A673 (cell line): ENCODE results near the gene IL1R1. TPM values are rescaled to one million over a fixed set of nuclear protein-coding genes. Genes with fewer than 3 reads are reported as not detected.

Experiments
- BruUV-seq: library from RNA; stranded (reverse); fragments of 400-500 nt; replicated peaks from 2 replicates; lab custom pipeline; 2021; lab: Mats Ljungman, UMichigan
- CTCF ChIA-PET: fragments of 300-600 bp; sonication (Branson Sonifier 250); formaldehyde crosslinking; loops from one replicate; lab custom pipeline; 2022; ENCODE audit warnings: antibody characterized with exemption; lab: Charles Lee
- POLR2A ChIA-PET: fragments of 300-600 bp; sonication (Branson Sonifier 250); formaldehyde crosslinking; loops from one replicate; lab custom pipeline; 2022; ENCODE audit warnings: antibody characterized with exemption; ENCODE audit not compliant: low non-redundant PET; lab: Charles Lee
- DNase-seq: peaks from one replicate; pipeline ENCODE4 v3.0.0-alpha.2; 2015; ENCODE audit warnings: low spot score
- H3K27ac ChIP-seq: fragments of 200-600 bp; sonication (generic); 2 replicates; pipeline ENCODE4 v1.5.1; 2016; ENCODE audit warnings: mixed run types, low read depth, mild to moderate bottlenecking, mixed read lengths, antibody characterized with exemption, low read length; ENCODE audit not compliant: poor library complexity, severe bottlenecking
- H3K27me3 ChIP-seq: fragments of 200-600 bp; sonication (generic); replicated peaks from 2 replicates; pipeline ENCODE4 v1.6.1; 2017; ENCODE audit warnings: mixed run types, low read depth, mild to moderate bottlenecking, mixed read lengths, antibody characterized with exemption, low read length; ENCODE audit not compliant: insufficient read depth, poor library complexity
- H3K36me3 ChIP-seq: fragments of 200-600 bp; sonication (generic); 2 replicates; pipeline ENCODE4 v1.6.1; 2016; ENCODE audit warnings: mixed run types, mild to moderate bottlenecking, mixed read lengths, antibody characterized with exemption, low read length; ENCODE audit not compliant: insufficient read depth, poor library complexity, severe bottlenecking
- H3K4me1 ChIP-seq: fragments of 200-600 bp; sonication (generic); 2 replicates; pipeline ENCODE4 v1.6.1; 2017; ENCODE audit warnings: mixed run types, mild to moderate bottlenecking, mixed read lengths, antibody characterized with exemption, low read length; ENCODE audit not compliant: insufficient read depth, poor library complexity, severe bottlenecking
- H3K4me3 ChIP-seq: fragments of 200-600 bp; sonication (generic); 2 replicates; pipeline ENCODE4 v1.5.1; 2016; ENCODE audit warnings: low read depth, mixed run types, mild to moderate bottlenecking, mixed read lengths, low read length; ENCODE audit not compliant: poor library complexity, severe bottlenecking
- H3K9me3 ChIP-seq: fragments of 200-600 bp; sonication (generic); 2 replicates; pipeline ENCODE4 v1.6.1; 2016; ENCODE audit warnings: mixed run types, low read depth, mild to moderate bottlenecking, mixed read lengths, antibody characterized with exemption, low read length; ENCODE audit not compliant: poor library complexity, severe bottlenecking
- EZH2 ChIP-seq: fragments of 200-600 bp; sonication (generic); IDR thresholded peaks from 2 replicates; pipeline ENCODE4 v1.6.1; 2017; ENCODE audit warnings: borderline replicate concordance, low read depth, mild to moderate bottlenecking, mixed read lengths, antibody characterized with exemption, low read length; ENCODE audit not compliant: poor library complexity, severe bottlenecking
- intact Hi-C: fragments of 100-400 bp; cut with micrococcal nuclease; formaldehyde crosslinking; loops from one replicate; pipeline ENCODE4 v1.10.0; 2022; ENCODE audit not compliant: unreplicated experiment
- total RNA-seq: library from RNA; stranded (reverse); gene quantifications from 2 replicates; pipeline ENCODE4 v1.2.3, GENCODE V29; 2021
- TF ChIP-seq, protein P1 (sequence below): fragments of 300-800, 200-600 bp; sonication (generic); conservative IDR thresholded peaks from 2 replicates; pipeline ENCODE4 v1.5.1; 2017; ENCODE audit warnings: low read depth, mild to moderate bottlenecking, antibody characterized with exemption, low read length, moderate library complexity, mixed read lengths

Gene IL1R1
- total RNA-seq, 1 experiment from 2014 or later: 0.45 TPM

DNA sequence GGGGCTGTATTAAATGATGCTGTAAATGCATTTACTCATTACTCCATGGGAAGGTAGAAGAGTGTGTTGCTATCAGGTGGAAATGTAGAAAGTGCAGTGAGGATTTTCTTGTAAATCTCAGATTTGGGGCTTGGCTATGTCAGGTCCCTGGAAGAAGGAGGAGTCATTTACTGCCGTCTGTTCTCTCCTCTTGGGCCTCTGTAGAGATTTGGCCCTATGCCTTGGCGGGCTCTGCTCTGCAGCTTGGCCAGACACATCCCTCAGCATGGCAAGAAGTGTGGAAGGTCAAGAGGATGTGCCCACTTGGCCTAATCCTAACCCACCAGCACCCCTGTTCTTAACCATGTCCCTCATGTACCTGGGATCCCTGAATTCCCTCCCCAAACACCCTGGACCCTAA lies 6.7 kb downstream of the IL1R1 start:
- ChIA-PET CTCF (no interaction called here), POLR2A (no interaction called here)
- no peaks in the 10 kb centered on the region for H3K27me3 ChIP-seq
- no TSS peak for BruUV-seq
- TF ChIP-seq EZH2: no peak
- TF ChIP-seq, protein P1, sequence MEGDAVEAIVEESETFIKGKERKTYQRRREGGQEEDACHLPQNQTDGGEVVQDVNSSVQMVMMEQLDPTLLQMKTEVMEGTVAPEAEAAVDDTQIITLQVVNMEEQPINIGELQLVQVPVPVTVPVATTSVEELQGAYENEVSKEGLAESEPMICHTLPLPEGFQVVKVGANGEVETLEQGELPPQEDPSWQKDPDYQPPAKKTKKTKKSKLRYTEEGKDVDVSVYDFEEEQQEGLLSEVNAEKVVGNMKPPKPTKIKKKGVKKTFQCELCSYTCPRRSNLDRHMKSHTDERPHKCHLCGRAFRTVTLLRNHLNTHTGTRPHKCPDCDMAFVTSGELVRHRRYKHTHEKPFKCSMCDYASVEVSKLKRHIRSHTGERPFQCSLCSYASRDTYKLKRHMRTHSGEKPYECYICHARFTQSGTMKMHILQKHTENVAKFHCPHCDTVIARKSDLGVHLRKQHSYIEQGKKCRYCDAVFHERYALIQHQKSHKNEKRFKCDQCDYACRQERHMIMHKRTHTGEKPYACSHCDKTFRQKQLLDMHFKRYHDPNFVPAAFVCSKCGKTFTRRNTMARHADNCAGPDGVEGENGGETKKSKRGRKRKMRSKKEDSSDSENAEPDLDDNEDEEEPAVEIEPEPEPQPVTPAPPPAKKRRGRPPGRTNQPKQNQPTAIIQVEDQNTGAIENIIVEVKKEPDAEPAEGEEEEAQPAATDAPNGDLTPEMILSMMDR: no peak
- intact Hi-C loops: no loop called here
- peaks cover 12% of the 10 kb centered on the region for H3K9me3 ChIP-seq
- H3K36me3 ChIP-seq: no peaks in the 10 kb centered on the region
- H3K4me3 ChIP-seq: no peak overlapping the region
- H3K27ac ChIP-seq: no peak overlapping the region
- DNase-seq: no peak
- no peaks in the 10 kb centered on the region for H3K4me1 ChIP-seq

- no peaks in the 10 kb centered on the region for H3K27me3 ChIP-seq
- BruUV-seq: no TSS peak
Observed at GRCh38 chr2:102149644-102150455, 7.3 kb downstream of the IL1R1 start.

GRCh38 chr2:102154364-102154763 lies 11.8 kb downstream of the IL1R1 start:
- H3K27ac ChIP-seq: no peak overlapping the region
- POLR2A ChIA-PET: no interaction called here
- BruUV-seq: no TSS peak
- H3K27me3 ChIP-seq: no peaks in the 10 kb centered on the region
- H3K4me1 ChIP-seq: no peaks in the 10 kb centered on the region
- no peak overlapping the region for H3K4me3 ChIP-seq
- intact Hi-C loops: no loop called here
- no peak for DNase-seq
- CTCF ChIA-PET: no interaction called here
- no peaks in the 10 kb centered on the region for H3K9me3 ChIP-seq
- H3K36me3 ChIP-seq: no peaks in the 10 kb centered on the region
- TF ChIP-seq, protein P1: no peak
- TF ChIP-seq EZH2: no peak

More at GRCh38 chr2:102149644-102150455, 7.3 kb downstream of the IL1R1 start:
- no peak overlapping the region for H3K27ac ChIP-seq
- intact Hi-C loops: no loop called here
- H3K4me3 ChIP-seq: no peak overlapping the region
- no peak for TF ChIP-seq EZH2
- TF ChIP-seq, protein P1: no peak
- no peaks in the 10 kb centered on the region for H3K4me1 ChIP-seq
- ChIA-PET CTCF (no interaction called here), POLR2A (no interaction called here)
- H3K9me3 ChIP-seq: peaks cover 12% of the 10 kb centered on the region
- no peaks in the 10 kb centered on the region for H3K36me3 ChIP-seq
- no peak for DNase-seq
